ENCODE results near the gene CACNA1C. TPM values are rescaled to one million over a fixed set of nuclear protein-coding genes. Genes with fewer than 3 reads are reported as not detected.
A peak's percentile ranks its signal among the peaks of the same experiment; 100 is the strongest.

The CACNA1C gene
- total and polyA plus RNA-seq, 10 of the 15 experiments (the other 5 are each of a cell fraction or from before 2014, with no cell fraction given): under 0.01 to 0.15 (median 0.09) TPM; not detected in 5

- RAD21 ChIA-PET (ENCODE audit: unreplicated experiment): no interaction called here
- Histone ChIP-seq H3K27ac (ENCODE audit: control insufficient read depth, insufficient read depth) (no peak overlapping the region), H2AFZ (ENCODE audit: control insufficient read depth, low read depth, low read length) (no peak overlapping the region), H3K4me2 (ENCODE audit: control insufficient read depth, insufficient read depth) (no peak overlapping the region), H3K79me2 (ENCODE audit: control insufficient read depth, insufficient read depth, low read length) (no peaks in the 10 kb centered on the region), H3K4me1 (ENCODE audit: control insufficient read depth, insufficient read depth, low read length) (no peaks in the 10 kb centered on the region; the same call in 1 of the 2 replicates), H3K4me3 (no peak overlapping the region), H3K36me3 (ENCODE audit: control insufficient read depth in 2 of 2, insufficient read depth in 2 of 2, low read length in 1 of 2) (no peaks in the 10 kb centered on the region), H3K9ac (ENCODE audit: control insufficient read depth, insufficient read depth, low read length) (no peak overlapping the region), H3K9me3 (replicated peaks; ENCODE audit: control insufficient read depth, insufficient read depth, low read length) (no peaks in the 10 kb centered on the region; the same call in 2 of the 3 replicates), H4K20me1 (ENCODE audit: control insufficient read depth, insufficient read depth) (no peaks in the 10 kb centered on the region), H3K27me3 (replicated peaks in 1 of 2; ENCODE audit: control insufficient read depth in 2 of 2, insufficient read depth in 2 of 2, low read length in 1 of 2) (peaks cover 0 to 3% of the 10 kb centered on the region in 2 experiments; a peak in 3 of 4 replicates)
- POLR2A ChIA-PET: no interaction called here
- CTCF ChIA-PET: no interaction called here
- DNase-seq (ENCODE audit: low read depth, low spot score): peak; percentile 3
- no TSS peak for BruUV-seq (replicated peaks)
- no peak for ATAC-seq
- in situ Hi-C loops (cut with MboI) (no loop called here), intact Hi-C loops (cut with micrococcal nuclease; ENCODE audit: unreplicated experiment) (no loop called here)
- SMC1A ChIA-PET (ENCODE audit: uncharacterized antibody, unreplicated experiment): no interaction called here
- FAIRE-seq: no peak
- 43% methylated on average over 6 of the region's 6 CpGs for WGBS (ENCODE audit: insufficient coverage, insufficient replicate concordance, low lambda C conversion rate, missing lambda C conversion rate)
- TF ChIP-seq MXI1 (IDR thresholded peaks at IDR 0.05; ENCODE audit: low read depth, low read length): no peak
These were observed 473.6 kb downstream of the CACNA1C start for GRCh38 chr12:2526371-2526770.

GRCh38 chr12:2528001-2528400 is 475.2 kb downstream of the CACNA1C start:
- H3K36me3 ChIP-seq (ENCODE audit: control insufficient read depth in 2 of 2, insufficient read depth in 2 of 2, low read length in 1 of 2): no peaks in the 10 kb centered on the region
- H3K9me3 ChIP-seq (replicated peaks; ENCODE audit: control insufficient read depth, insufficient read depth, low read length): no peaks in the 10 kb centered on the region
- intact Hi-C loops (cut with micrococcal nuclease; ENCODE audit: unreplicated experiment) (no loop called here), in situ Hi-C loops (cut with MboI) (no loop called here)
- H2AFZ ChIP-seq (ENCODE audit: control insufficient read depth, low read depth, low read length): no peak overlapping the region
- peaks cover 0 to 3% of the 10 kb centered on the region in 2 experiments; a peak in 2 of 4 replicates for H3K27me3 ChIP-seq (replicated peaks in 1 of 2; ENCODE audit: control insufficient read depth in 2 of 2, insufficient read depth in 2 of 2, low read length in 1 of 2)
- CTCF ChIA-PET: interaction anchor here (0.9 kb wide), 1 partner anchor 9 kb away, joined by 3 read pairs; no protein-coding TSS in a partner anchor
- RAD21 ChIA-PET (ENCODE audit: unreplicated experiment): no interaction called here
- H3K4me3 ChIP-seq: no peak overlapping the region
- no peak overlapping the region for H3K9ac ChIP-seq (ENCODE audit: control insufficient read depth, insufficient read depth, low read length)
- H3K79me2 ChIP-seq (ENCODE audit: control insufficient read depth, insufficient read depth, low read length): no peaks in the 10 kb centered on the region
- BruUV-seq (replicated peaks): no TSS peak
- no peaks in the 10 kb centered on the region; the same call in 1 of the 2 replicates for H3K4me1 ChIP-seq (ENCODE audit: control insufficient read depth, insufficient read depth, low read length)
- SMC1A ChIA-PET (ENCODE audit: uncharacterized antibody, unreplicated experiment): no interaction called here
- no peaks in the 10 kb centered on the region for H4K20me1 ChIP-seq (ENCODE audit: control insufficient read depth, insufficient read depth)
- 14% methylated on average over 4 of the region's 4 CpGs for WGBS (ENCODE audit: insufficient coverage, insufficient replicate concordance, low lambda C conversion rate, missing lambda C conversion rate)
- POLR2A ChIA-PET: no interaction called here
- TF ChIP-seq FOS (IDR thresholded peaks at IDR 0.05; ENCODE audit: borderline replicate concordance, extremely low read depth, insufficient read length): no peak
- TF ChIP-seq CHD2 (IDR thresholded peaks at IDR 0.05; ENCODE audit: borderline replicate concordance, low read depth, low read length): no peak
- TF ChIP-seq REST (IDR thresholded peaks at IDR 0.05; ENCODE audit: low read depth, low read length): no peak
- no peak for TF ChIP-seq TBL1XR1 (IDR thresholded peaks at IDR 0.05; ENCODE audit: low read depth, low read length)
- no peak for TF ChIP-seq YBX1 (IDR thresholded peaks at IDR 0.05)
- no peak for TF ChIP-seq NRF1 (conservative IDR thresholded peaks at IDR 0.05; ENCODE audit: low read depth, low read length)
- no peak for TF ChIP-seq RBBP5 (conservative IDR thresholded peaks at IDR 0.05)
- no peak for TF ChIP-seq CEBPB (IDR thresholded peaks at IDR 0.05; ENCODE audit: borderline replicate concordance in 1 of 2, low read depth in 2 of 2, low read length in 2 of 2)
- no peak for TF ChIP-seq EED (IDR thresholded peaks at IDR 0.05; ENCODE audit: low read depth)
- no peak for TF ChIP-seq NR2C1 (IDR thresholded peaks at IDR 0.05)
- no peak for TF ChIP-seq HDAC6 (IDR thresholded peaks at IDR 0.05; ENCODE audit: unreplicated experiment)
- no peak for TF ChIP-seq FOXK2 (IDR thresholded peaks at IDR 0.05)
- TF ChIP-seq SPI1 (IDR thresholded peaks at IDR 0.05; ENCODE audit: borderline replicate concordance, insufficient read depth, low read depth, low read length): no peak
- no peak for FAIRE-seq
- no peak overlapping the region for H3K4me2 ChIP-seq (ENCODE audit: control insufficient read depth, insufficient read depth)
- no peak for DNase-seq (ENCODE audit: low read depth, low spot score)
- ATAC-seq: no peak
- no peak overlapping the region for H3K27ac ChIP-seq (ENCODE audit: control insufficient read depth, insufficient read depth)

All from GM12878 (cell line).